Endothelial cell of umbilical vein (primary cell): ENCODE data around the gene DHRS7B. TPM values are rescaled to one million over a fixed set of nuclear protein-coding genes. Genes with fewer than 3 reads are reported as not detected.
A peak's percentile ranks its signal among the peaks of the same experiment; 100 is the strongest.

Source experiments
- BruUV-seq: library from RNA; stranded (reverse); fragments of 400-500 nt; replicated peaks from 2 replicates; lab custom pipeline; 2021; lab: Mats Ljungman, UMichigan
- CTCF ChIA-PET: fragments of 300-600, 350-600 bp; sonication (Branson Sonifier 250); formaldehyde crosslinking; loops from one replicate; lab custom pipeline; 2021; ENCODE audit warnings: antibody characterized with exemption, inconsistent platforms; lab: Charles Lee
- POLR2A ChIA-PET: fragments of 300-600, 350-600 bp; sonication (Branson Sonifier 250); formaldehyde crosslinking; loops from one replicate; lab custom pipeline; 2021; ENCODE audit warnings: antibody characterized with exemption, inconsistent platforms; lab: Charles Lee
- DNase-seq: peaks from one replicate; pipeline ENCODE4 v3.0.0-alpha.2; 2011; ENCODE audit warnings: low read depth, low spot score
- FAIRE-seq: peaks from 2 replicates; lab custom pipeline; 2011; peaks lifted over from hg19 to GRCh38; lab: Jason Lieb, UNC
- H2AFZ ChIP-seq: 2 replicates; pipeline ENCODE4 v1.6.0; 2012; ENCODE audit warnings: low read depth, low read length, control low read depth, inconsistent platforms
- H3K27ac ChIP-seq: 2 replicates; pipeline ENCODE4 v1.5.1; 2011; ENCODE audit warnings: low read depth, mild to moderate bottlenecking, control low read depth, low read length, moderate library complexity; ENCODE audit not compliant: insufficient read depth
- H3K27me3 ChIP-seq, 2 experiments: 2 replicates each; pipeline versions ENCODE4 v1.6.0 to v1.6.1; 2011; ENCODE audit warnings: low read length in 2 of 2, mixed read lengths in 1 of 2; ENCODE audit not compliant: control insufficient read depth in 2 of 2, insufficient read depth in 2 of 2
- H3K36me3 ChIP-seq, 2 experiments: 2 replicates in 1 of 2; 3 replicates in 1 of 2; pipeline ENCODE4 v1.5.1; 2011; ENCODE audit warnings: low read length in 2 of 2, mild to moderate bottlenecking in 1 of 2, moderate library complexity in 1 of 2; ENCODE audit not compliant: control insufficient read depth in 2 of 2, insufficient read depth in 2 of 2; ENCODE audit errors: extremely low read depth in 1 of 2
- H3K4me1 ChIP-seq: 3 replicates; pipeline ENCODE4 v1.5.1; 2011; ENCODE audit warnings: mild to moderate bottlenecking, low read length; ENCODE audit not compliant: control insufficient read depth, insufficient read depth; ENCODE audit errors: extremely low read depth
- H3K4me2 ChIP-seq: 2 replicates; pipeline ENCODE4 v1.6.1; 2011; ENCODE audit warnings: low read length, control low read depth, mixed read lengths; ENCODE audit not compliant: insufficient read depth
- H3K4me3 ChIP-seq, 3 experiments: fragments of 200-600 bp in 1 of 3; sonication (generic), shearing (Covaris generic) in 1 of 3; replicated peaks in 1 of 3; 2 replicates each; pipeline ENCODE4 v1.5.1; 2011 to 2016; ENCODE audit warnings: control low read depth in 3 of 3, low read length in 3 of 3, mild to moderate bottlenecking in 2 of 3, inconsistent platforms in 1 of 3, low read depth in 1 of 3, moderate library complexity in 1 of 3; ENCODE audit not compliant: insufficient read depth in 1 of 3
- H3K79me2 ChIP-seq: 2 replicates; pipeline ENCODE4 v1.6.0; 2012; ENCODE audit warnings: low read length, inconsistent platforms; ENCODE audit not compliant: control insufficient read depth, insufficient read depth
- H3K9ac ChIP-seq: replicated peaks from 2 replicates; pipeline ENCODE3; 2011; ENCODE audit warnings: low read length, control low read depth; ENCODE audit not compliant: insufficient read depth; ENCODE audit errors: extremely low read depth
- H3K9me1 ChIP-seq: replicated peaks from 3 replicates; pipeline ENCODE4 v1.6.0; 2011; ENCODE audit warnings: mild to moderate bottlenecking, low read length; ENCODE audit not compliant: control insufficient read depth, insufficient read depth; ENCODE audit errors: extremely low read depth
- H3K9me3 ChIP-seq: replicated peaks from 2 replicates; pipeline ENCODE4 v1.5.1; 2012; ENCODE audit warnings: low read length, inconsistent platforms; ENCODE audit not compliant: control insufficient read depth, insufficient read depth
- H4K20me1 ChIP-seq: replicated peaks from 2 replicates; pipeline ENCODE3; 2011; ENCODE audit warnings: mild to moderate bottlenecking, low read length; ENCODE audit not compliant: control insufficient read depth, insufficient read depth; ENCODE audit errors: extremely low read depth
- EZH2 ChIP-seq: IDR thresholded peaks from 2 replicates; pipeline ENCODE4 v1.6.1; 2012; ENCODE audit warnings: borderline replicate concordance, low read depth, mild to moderate bottlenecking, moderate library complexity, low read length, inconsistent platforms; ENCODE audit not compliant: severe bottlenecking
- MYC ChIP-seq: IDR thresholded peaks from one replicate; pipeline ENCODE4 v1.6.1; 2011; ENCODE audit warnings: mild to moderate bottlenecking, low read depth, low read length
- dilution Hi-C: fragments of 300-500 bp; cut with MboI; formaldehyde crosslinking; loops from one replicate; pipeline ENCODE4 v1.15.0; 2019; ENCODE audit warnings: low sequenced_read_pairs; ENCODE audit not compliant: extremely low pct_ligation_motif_present
- intact Hi-C: fragments of 100-400 bp; cut with micrococcal nuclease; formaldehyde crosslinking; loops from one replicate; pipeline ENCODE4 v1.10.0; 2022
- polyA plus RNA-seq, 4 experiments: library from polyadenylated mRNA; depleted of rRNA in 3 of 4; stranded (reverse) in 3 of 4; unstranded in 1 of 4; fragments of >200 nt; gene quantifications; 2 replicates each; pipeline versions ENCODE4 v1.2.1 to v1.2.3, GENCODE V29; 2011 to 2012; ENCODE audit warnings: missing spikeins in 1 of 4
- total RNA-seq: library from RNA; stranded (reverse); gene quantifications from 2 replicates; pipeline ENCODE4 v1.2.3, GENCODE V29; 2021
- TF ChIP-seq, protein P1 (sequence below), 2 donors: IDR thresholded peaks; 1 replicate in 1 of 2; 2 replicates in 1 of 2; pipeline ENCODE4 v1.5.1; 2011; ENCODE audit warnings: low read length in 2 of 2, mild to moderate bottlenecking in 2 of 2, moderate library complexity in 2 of 2, control low read depth in 1 of 2, inconsistent platforms in 1 of 2, low read depth in 1 of 2; ENCODE audit not compliant: insufficient read depth in 1 of 2; ENCODE audit errors: extremely low read depth in 1 of 2

The DHRS7B gene
- total and polyA plus RNA-seq, 2 donors (not counting 3 experiments of a cell fraction or from before 2014, with no cell fraction given): 14.0 to 28.1 TPM

DNA sequence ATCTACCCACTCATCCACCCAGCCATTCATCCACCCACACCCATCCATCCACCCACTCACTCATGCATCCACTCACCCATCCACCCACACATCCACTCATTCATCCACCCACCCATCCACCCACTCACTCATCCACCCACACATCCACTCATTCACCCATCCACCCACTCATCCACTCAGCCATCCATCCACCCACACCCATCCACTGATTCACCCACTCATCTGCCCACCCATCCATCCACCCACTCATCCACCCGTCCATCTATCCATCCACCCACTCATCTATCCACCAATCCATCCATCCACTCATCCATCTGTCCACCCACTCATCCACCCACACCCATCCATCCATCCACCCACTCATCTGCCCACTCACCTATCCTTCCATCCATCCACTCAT lies 109.2 kb downstream of the DHRS7B start:
- TF ChIP-seq EZH2: no peak
- no peaks in the 10 kb centered on the region for H3K9me1 ChIP-seq
- H3K9ac ChIP-seq: no peak overlapping the region
- no peaks in the 10 kb centered on the region for H4K20me1 ChIP-seq
- no peak overlapping the region for H3K4me2 ChIP-seq
- DNase-seq: no peak
- dilution Hi-C loops (no loop called here), intact Hi-C loops (no loop called here)
- H3K36me3 ChIP-seq: no peaks in the 10 kb centered on the region
- no peak overlapping the region for H3K27ac ChIP-seq
- no peaks in the 10 kb centered on the region for H3K9me3 ChIP-seq
- no peaks in the 10 kb centered on the region for H3K4me1 ChIP-seq
- no TSS peak for BruUV-seq
- peaks cover 0 to 3% of the 10 kb centered on the region in 2 experiments for H3K27me3 ChIP-seq
- H2AFZ ChIP-seq: no peak overlapping the region
- H3K4me3 ChIP-seq: no peak overlapping the region
- no peaks in the 10 kb centered on the region for H3K79me2 ChIP-seq
- POLR2A ChIA-PET: no interaction called here
- FAIRE-seq: no peak
- CTCF ChIA-PET: no interaction called here

DNA sequence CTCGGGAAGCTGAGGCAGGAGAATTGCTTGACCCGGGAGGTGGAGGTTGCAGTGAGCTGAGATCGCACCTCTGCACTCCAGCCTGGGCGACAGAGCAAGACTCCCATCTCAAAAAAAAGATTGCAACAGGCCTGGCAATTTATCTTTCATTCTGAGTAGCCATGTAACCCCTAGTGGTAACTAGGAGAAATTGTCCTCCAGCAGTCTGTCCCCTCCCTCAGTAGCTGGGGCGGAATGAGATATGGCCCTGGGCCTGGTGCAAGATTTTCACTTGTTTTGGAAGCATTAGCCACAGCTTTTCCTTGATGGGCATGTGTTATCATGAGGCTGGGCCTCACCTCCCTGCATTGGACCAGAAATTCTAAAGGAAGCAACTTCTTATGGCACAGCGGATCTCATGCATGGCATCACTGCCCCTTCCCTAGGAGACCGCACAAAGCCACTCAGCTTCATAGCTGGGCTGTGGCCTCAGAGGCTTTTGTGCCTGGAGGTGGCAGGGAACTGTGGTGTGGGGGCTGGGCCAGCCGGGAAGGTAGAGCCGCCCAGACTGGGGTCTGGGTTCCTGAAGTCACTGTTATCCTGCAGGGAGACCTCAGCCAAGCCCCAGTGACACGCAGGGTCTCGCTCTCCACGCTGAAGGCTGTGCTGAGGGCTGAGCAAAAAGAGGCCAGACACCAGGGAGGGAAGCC lies 113.1 kb downstream of the DHRS7B start:
- no peak overlapping the region for H3K4me2 ChIP-seq
- H3K4me3 ChIP-seq: no peak overlapping the region
- DNase-seq: no peak
- BruUV-seq: no TSS peak
- no peak overlapping the region for H2AFZ ChIP-seq
- dilution Hi-C loops: no loop called here
- peak; percentile 52 for FAIRE-seq
- TF ChIP-seq, protein P1, sequence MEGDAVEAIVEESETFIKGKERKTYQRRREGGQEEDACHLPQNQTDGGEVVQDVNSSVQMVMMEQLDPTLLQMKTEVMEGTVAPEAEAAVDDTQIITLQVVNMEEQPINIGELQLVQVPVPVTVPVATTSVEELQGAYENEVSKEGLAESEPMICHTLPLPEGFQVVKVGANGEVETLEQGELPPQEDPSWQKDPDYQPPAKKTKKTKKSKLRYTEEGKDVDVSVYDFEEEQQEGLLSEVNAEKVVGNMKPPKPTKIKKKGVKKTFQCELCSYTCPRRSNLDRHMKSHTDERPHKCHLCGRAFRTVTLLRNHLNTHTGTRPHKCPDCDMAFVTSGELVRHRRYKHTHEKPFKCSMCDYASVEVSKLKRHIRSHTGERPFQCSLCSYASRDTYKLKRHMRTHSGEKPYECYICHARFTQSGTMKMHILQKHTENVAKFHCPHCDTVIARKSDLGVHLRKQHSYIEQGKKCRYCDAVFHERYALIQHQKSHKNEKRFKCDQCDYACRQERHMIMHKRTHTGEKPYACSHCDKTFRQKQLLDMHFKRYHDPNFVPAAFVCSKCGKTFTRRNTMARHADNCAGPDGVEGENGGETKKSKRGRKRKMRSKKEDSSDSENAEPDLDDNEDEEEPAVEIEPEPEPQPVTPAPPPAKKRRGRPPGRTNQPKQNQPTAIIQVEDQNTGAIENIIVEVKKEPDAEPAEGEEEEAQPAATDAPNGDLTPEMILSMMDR (IDR thresholded peaks at IDR 0.05; ENCODE audit: extremely low read depth in 1 of 2, insufficient read depth in 1 of 2, low read depth in 1 of 2, low read length in 2 of 2): peak; percentile 21 to 52
- TF ChIP-seq MYC: no peak
- no peaks in the 10 kb centered on the region for H3K4me1 ChIP-seq
- H3K36me3 ChIP-seq: peaks cover 0 to 3% of the 10 kb centered on the region in 2 experiments
- no peaks in the 10 kb centered on the region for H3K9me3 ChIP-seq
- CTCF ChIA-PET: interaction anchor here (0.6 to 3.1 kb wide), 8 partner anchors 10 to 120 kb away, joined by 3 to 20 read pairs (median 5); partner anchors contain the start of gene DHRS7B
- intact Hi-C loops: loop anchor here (1.0 kb wide), 1 partner anchor 111 kb away; no protein-coding TSS in a partner anchor
- H3K27ac ChIP-seq: no peak overlapping the region
- POLR2A ChIA-PET: no interaction called here
- H3K9ac ChIP-seq: no peak overlapping the region
- H3K9me1 ChIP-seq: no peaks in the 10 kb centered on the region
- peaks cover 0 to 3% of the 10 kb centered on the region in 2 experiments for H3K27me3 ChIP-seq
- H4K20me1 ChIP-seq: no peaks in the 10 kb centered on the region
- no peaks in the 10 kb centered on the region for H3K79me2 ChIP-seq
